Erythroblast (primary cell): ENCODE data around the gene UGT1A4.

Experiments
- DNase-seq, 2 experiments: peaks; one replicate each; lab custom pipeline; 2025; lab: John Stamatoyannopoulos, UW
- GATA1 ChIP-seq: IDR thresholded peaks from 2 replicates; pipeline ENCODE4 v1.6.1; 2011; ENCODE audit warnings: low read depth, mild to moderate bottlenecking, control low read depth, low read length, moderate library complexity
- POLR2A ChIP-seq: IDR thresholded peaks from 2 replicates; pipeline ENCODE4 v1.6.1; 2011; ENCODE audit warnings: mild to moderate bottlenecking, low read length

Gene UGT1A4

GRCh38 chr2:233822101-233822771 lies 103.7 kb downstream of the UGT1A4 start:
- no peak for DNase-seq
- TF ChIP-seq GATA1 (no peak), POLR2A (no peak)
